ENCODE measurements around the gene TTC16. TPM values are rescaled to one million over a fixed set of nuclear protein-coding genes. Genes with fewer than 3 reads are reported as not detected.

Gene TTC16
- total and polyA plus RNA-seq, 2 of the 8 experiments (the other 6 are each of a cell fraction or from before 2014, with no cell fraction given): 0.03 TPM; not detected in 1

DNA sequence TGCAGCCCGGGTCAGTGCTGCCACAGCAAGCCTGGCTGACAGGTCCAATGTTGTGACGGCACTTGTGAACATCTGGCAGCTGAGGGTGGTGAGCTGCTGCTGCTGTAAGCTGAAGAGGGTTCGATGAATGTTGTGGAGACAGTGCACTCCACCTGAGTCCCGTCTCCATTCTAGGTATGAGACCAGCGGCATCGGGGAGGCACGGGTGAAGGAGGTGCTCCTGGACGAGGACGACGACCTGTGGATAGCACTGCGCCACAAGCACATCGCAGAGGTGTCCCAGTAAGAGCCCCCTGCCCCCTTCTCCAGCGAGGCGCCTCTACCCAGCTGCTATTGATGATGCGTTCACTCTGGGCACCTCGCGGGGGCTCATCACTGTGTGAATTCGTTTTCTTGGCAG lies 48.0 kb upstream of the TTC16 start:
- no peak overlapping the region for H2BK5ac ChIP-seq (ENCODE audit: low read depth, low read length)
- no peak overlapping the region; a peak in 1 of 7 replicates for H3K9ac ChIP-seq (replicated peaks in 1 of 4; ENCODE audit: extremely low read depth in 1 of 4, low read depth in 3 of 4, low read length in 3 of 4)
- no peak overlapping the region for H3K18ac ChIP-seq (ENCODE audit: extremely low read depth, low read length)
- H4K91ac ChIP-seq (replicated peaks; ENCODE audit: insufficient read length, low read length): no peak overlapping the region
- POLR2A ChIA-PET (ENCODE audit: partially characterized antibody): interaction anchor here (1.0 kb wide), 1 partner anchor 216 kb away, joined by 3 read pairs; the partner anchor contains the start of gene LRSAM1
- H3K27ac ChIP-seq (ENCODE audit: low read depth, low read length): no peak overlapping the region
- H3K9me3 ChIP-seq (ENCODE audit: insufficient read depth in 2 of 2, low read depth in 1 of 2, low read length in 1 of 2): no peaks in the 10 kb centered on the region
- H3K4me1 ChIP-seq (replicated peaks in 1 of 4; ENCODE audit: control insufficient read depth in 3 of 4, insufficient read depth in 4 of 4, low read length in 3 of 4): no peaks in the 10 kb centered on the region
- H3K36me3 ChIP-seq (ENCODE audit: control insufficient read depth in 2 of 4, insufficient read depth in 4 of 4, low read length in 3 of 4): peaks cover 0 to 23% (median 18%) of the 10 kb centered on the region in 4 experiments; a peak in 7 of 8 replicates
- FAIRE-seq (no peak), DNase-seq (ENCODE audit: low read depth in 1 of 2, low spot score in 2 of 2) (no peak)
- no peak overlapping the region for H2AFZ ChIP-seq (ENCODE audit: low read length)
- H4K20me1 ChIP-seq (replicated peaks in 1 of 2; ENCODE audit: control insufficient read depth in 1 of 2, insufficient read depth in 2 of 2, low read length in 2 of 2): peaks cover 0 to 3% of the 10 kb centered on the region in 2 experiments
- H3K23me2 ChIP-seq (ENCODE audit: low read depth, low read length): no peaks in the 10 kb centered on the region
- H3K27me3 ChIP-seq (replicated peaks in 1 of 4; ENCODE audit: control insufficient read depth in 3 of 4, extremely low read depth in 1 of 4, insufficient read depth in 3 of 4, low read length in 3 of 4): no peaks in the 10 kb centered on the region
- H2BK120ac ChIP-seq (replicated peaks; ENCODE audit: low read depth, low read length): no peak overlapping the region
- no peak overlapping the region for H3K4me2 ChIP-seq (ENCODE audit: insufficient read depth in 1 of 2, low read depth in 2 of 2, low read length in 2 of 2)
- H2BK20ac ChIP-seq (ENCODE audit: low read length): no peak overlapping the region
- H3K4me3 ChIP-seq (ENCODE audit: extremely low read depth in 1 of 4, insufficient read depth in 2 of 4, low read depth in 3 of 4, low read length in 4 of 4): no peak overlapping the region
- H2AK5ac ChIP-seq (ENCODE audit: low read depth, low read length): no peak overlapping the region
- H3K79me2 ChIP-seq (ENCODE audit: control insufficient read depth in 1 of 2, insufficient read depth in 2 of 2, low read length in 2 of 2): no peaks in the 10 kb centered on the region
- H3K56ac ChIP-seq (replicated peaks; ENCODE audit: insufficient read length, low read depth, low read length): no peak overlapping the region
- 94% methylated on average over 18 of the region's 18 CpGs; no CpG with 5 or more reads in 1 of the 2 experiments for WGBS, 2 experiments (ENCODE audit: extremely low coverage in 1 of 2, insufficient coverage in 1 of 2, insufficient read length in 1 of 2, insufficient replicate concordance in 2 of 2, low coverage in 1 of 2, low lambda C conversion rate in 2 of 2, missing lambda C conversion rate in 1 of 2)
- no peak overlapping the region for H4K8ac ChIP-seq (ENCODE audit: extremely low read depth, insufficient read depth, low read length)
- H3K79me1 ChIP-seq (ENCODE audit: low read depth, low read length): no peaks in the 10 kb centered on the region; the same call in 1 of the 2 replicates
- no peak overlapping the region for H3K14ac ChIP-seq (ENCODE audit: insufficient read length)
- no peak overlapping the region for H4K5ac ChIP-seq (ENCODE audit: insufficient read length, low read depth, low read length)
- H2BK12ac ChIP-seq (ENCODE audit: low read depth, low read length): no peak overlapping the region
- no peak overlapping the region for H3K23ac ChIP-seq (ENCODE audit: insufficient read length)
- CTCF ChIA-PET (ENCODE audit: partially characterized antibody): interaction anchor here (0.6 to 2.3 kb wide), 11 partner anchors 8 to 78 kb away, joined by 3 to 10 read pairs (median 4); partner anchors contain the start of genes CFAP157 and TOR2A
- no peak overlapping the region for H3K4ac ChIP-seq (replicated peaks; ENCODE audit: insufficient read length, low read depth, low read length)
- H2BK15ac ChIP-seq (ENCODE audit: low read length): no peak overlapping the region
